K562 (cell line): ENCODE results near the gene UCP3. TPM values are rescaled to one million over a fixed set of nuclear protein-coding genes. Genes with fewer than 3 reads are reported as not detected.

ENCODE experiments used
- KAT7 ChIP-seq: sonication (generic); formaldehyde crosslinking; IDR thresholded peaks from 2 replicates; pipeline ENCODE4 v1.8.0; 2022; ENCODE audit warnings: missing genetic modification reagents, mild to moderate bottlenecking, borderline replicate concordance
- MAFG ChIP-seq: fragments of 450-650 bp; conservative IDR thresholded peaks from 2 replicates; pipeline ENCODE4 v1.6.1; 2016; ENCODE audit warnings: missing genetic modification characterization, missing compliant biosample characterization
- NCOA2 ChIP-seq, 2 experiments: fragments of 450-650 bp; IDR thresholded peaks; 2 replicates each; pipeline ENCODE4 v1.6.1; 2018; ENCODE audit warnings: mild to moderate bottlenecking in 2 of 2, moderate library complexity in 1 of 2; ENCODE audit not compliant: partially characterized antibody in 2 of 2
- TCF3 ChIP-seq: sonication (generic); formaldehyde crosslinking; IDR thresholded peaks from 2 replicates; pipeline ENCODE4 v1.4.0; 2020; ENCODE audit warnings: mild to moderate bottlenecking, missing genetic modification reagents
- TRIM24 ChIP-seq, 2 experiments: fragments of 450-650 bp; IDR thresholded peaks; 2 replicates each; pipeline ENCODE4 v1.6.1; 2016
- ZBTB1 ChIP-seq: sonication (generic); formaldehyde crosslinking; IDR thresholded peaks from 2 replicates; pipeline ENCODE4 v1.8.1; 2023; ENCODE audit warnings: missing genetic modification reagents, low read depth, mild to moderate bottlenecking, borderline replicate concordance
- ZBTB8A ChIP-seq: fragments of 450-650 bp; IDR thresholded peaks from 2 replicates; pipeline ENCODE4 v1.6.1; 2018; ENCODE audit warnings: mild to moderate bottlenecking, moderate library complexity; ENCODE audit not compliant: partially characterized antibody
- ZNF217 ChIP-seq: sonication (generic); formaldehyde crosslinking; IDR thresholded peaks from 2 replicates; pipeline ENCODE4 v1.8.0; 2022; ENCODE audit warnings: mild to moderate bottlenecking, missing genetic modification reagents
- polyA plus RNA-seq, 8 experiments: library from polyadenylated mRNA; depleted of rRNA in 4 of 8; stranded (reverse) in 5 of 8; unstranded in 3 of 8; fragments of >200 nt; fragmentation: Nextera tagmentation in 2 of 8; fragmentation: Illumina TruSeq in 1 of 8; extraction: Ambion mirVana in 2 of 8; extraction: Trizol in 1 of 8; gene quantifications; 2 replicates each; pipeline versions ENCODE4 v1.2.1 to v1.2.3, GENCODE V29; 2011 to 2014; ENCODE audit warnings: inconsistent platforms in 1 of 8, missing spikeins in 1 of 8
- total RNA-seq, 7 experiments: library from RNA; depleted of rRNA in 6 of 7; stranded (reverse); fragments of >200 nt in 6 of 7; fragmentation: Illumina TruSeq in 2 of 7; extraction: Trizol in 2 of 7; gene quantifications; 2 replicates each; pipeline versions ENCODE4 v1.2.1 to v1.2.3, GENCODE V29; 2011 to 2021; ENCODE audit warnings: low replicate concordance in 1 of 7
- TF ChIP-seq, protein P1 (sequence below): fragments of 250-450 bp; sonication (Bioruptor Pico); IDR thresholded peaks from 2 replicates; pipeline ENCODE4 v1.4.0; 2020; ENCODE audit warnings: mild to moderate bottlenecking, moderate library complexity, borderline replicate concordance
- TF ChIP-seq, protein P2 (sequence below): fragments of 450-650 bp; IDR thresholded peaks from 2 replicates; pipeline ENCODE4 v1.6.1; 2016; ENCODE audit warnings: missing biosample characterization, missing genetic modification characterization
- TF ChIP-seq, protein P3 (sequence below), 3 experiments: fragments of 200-800 bp in 1 of 3; fragments of 250-450 bp in 1 of 3; fragments of 450-650 bp in 1 of 3; sonication (Bioruptor Pico) in 1 of 3; sonication (Bioruptor generic) in 1 of 3; formaldehyde crosslinking in 1 of 3; IDR thresholded peaks; 2 replicates each; pipeline versions ENCODE4 v1.6.1 to v1.8.0; 2016 to 2022; ENCODE audit warnings: mild to moderate bottlenecking in 2 of 3, missing genetic modification characterization in 2 of 3, missing compliant biosample characterization in 1 of 3, moderate library complexity in 1 of 3

UCP3 gene
- total and polyA plus RNA-seq, 9 of the 15 experiments (the other 6 are each of a cell fraction or from before 2014, with no cell fraction given) = 0.05 to 0.65 (median 0.25) TPM; not detected in 2

DNA sequence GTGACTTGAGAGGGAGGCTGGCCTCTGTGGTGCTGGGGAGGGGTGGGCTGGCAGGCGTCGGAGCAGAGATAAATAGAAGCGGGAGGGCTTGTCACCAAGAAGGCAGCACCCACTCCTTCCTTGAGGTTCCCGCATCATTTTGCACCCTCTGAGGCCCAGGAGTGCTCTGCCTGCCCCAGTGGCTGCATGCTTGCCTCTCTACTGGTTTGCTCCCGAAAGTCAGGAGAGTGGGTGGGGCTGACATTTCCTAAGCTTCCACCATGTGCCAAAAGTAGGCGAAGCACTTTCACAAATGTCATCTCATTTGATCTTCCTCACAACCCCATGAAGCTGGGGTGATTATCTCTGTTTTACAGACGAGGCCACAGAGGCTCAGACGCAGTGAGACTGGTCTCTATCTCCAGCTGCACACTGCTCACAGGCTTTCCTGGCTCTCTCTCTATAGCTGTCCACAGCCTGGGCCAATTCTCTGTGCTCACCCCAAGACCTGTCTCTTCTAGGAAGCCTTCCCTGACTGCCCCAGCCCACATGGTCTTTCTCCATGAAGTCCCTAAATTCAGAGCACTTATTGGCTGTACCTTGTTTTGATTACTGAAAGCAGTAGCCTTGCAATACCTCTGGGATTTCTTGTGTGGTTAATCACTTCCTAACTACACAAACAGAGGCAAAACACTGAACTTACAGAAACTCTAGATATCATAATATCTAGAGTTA lies 2.6 kb upstream of the UCP3 start (continued):
- TF ChIP-seq, protein P1, sequence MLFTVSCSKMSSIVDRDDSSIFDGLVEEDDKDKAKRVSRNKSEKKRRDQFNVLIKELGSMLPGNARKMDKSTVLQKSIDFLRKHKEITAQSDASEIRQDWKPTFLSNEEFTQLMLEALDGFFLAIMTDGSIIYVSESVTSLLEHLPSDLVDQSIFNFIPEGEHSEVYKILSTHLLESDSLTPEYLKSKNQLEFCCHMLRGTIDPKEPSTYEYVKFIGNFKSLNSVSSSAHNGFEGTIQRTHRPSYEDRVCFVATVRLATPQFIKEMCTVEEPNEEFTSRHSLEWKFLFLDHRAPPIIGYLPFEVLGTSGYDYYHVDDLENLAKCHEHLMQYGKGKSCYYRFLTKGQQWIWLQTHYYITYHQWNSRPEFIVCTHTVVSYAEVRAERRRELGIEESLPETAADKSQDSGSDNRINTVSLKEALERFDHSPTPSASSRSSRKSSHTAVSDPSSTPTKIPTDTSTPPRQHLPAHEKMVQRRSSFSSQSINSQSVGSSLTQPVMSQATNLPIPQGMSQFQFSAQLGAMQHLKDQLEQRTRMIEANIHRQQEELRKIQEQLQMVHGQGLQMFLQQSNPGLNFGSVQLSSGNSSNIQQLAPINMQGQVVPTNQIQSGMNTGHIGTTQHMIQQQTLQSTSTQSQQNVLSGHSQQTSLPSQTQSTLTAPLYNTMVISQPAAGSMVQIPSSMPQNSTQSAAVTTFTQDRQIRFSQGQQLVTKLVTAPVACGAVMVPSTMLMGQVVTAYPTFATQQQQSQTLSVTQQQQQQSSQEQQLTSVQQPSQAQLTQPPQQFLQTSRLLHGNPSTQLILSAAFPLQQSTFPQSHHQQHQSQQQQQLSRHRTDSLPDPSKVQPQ (CRISPR knock-in tag) = no peak
- peak; percentile 15; the same call in 1 of the 2 replicates for TF ChIP-seq MAFG (tag)
- 0 out of 2 replicates have a peak, but pooled peaks have one; percentile 8 for TF ChIP-seq ZBTB1 (CRISPR knock-in tag)
- peak; percentile 100 for TF ChIP-seq TCF3
- TF ChIP-seq KAT7 (CRISPR knock-in tag) = 0 out of 2 replicates have a peak, but pooled peaks have one; percentile 37
- TF ChIP-seq, protein P2, sequence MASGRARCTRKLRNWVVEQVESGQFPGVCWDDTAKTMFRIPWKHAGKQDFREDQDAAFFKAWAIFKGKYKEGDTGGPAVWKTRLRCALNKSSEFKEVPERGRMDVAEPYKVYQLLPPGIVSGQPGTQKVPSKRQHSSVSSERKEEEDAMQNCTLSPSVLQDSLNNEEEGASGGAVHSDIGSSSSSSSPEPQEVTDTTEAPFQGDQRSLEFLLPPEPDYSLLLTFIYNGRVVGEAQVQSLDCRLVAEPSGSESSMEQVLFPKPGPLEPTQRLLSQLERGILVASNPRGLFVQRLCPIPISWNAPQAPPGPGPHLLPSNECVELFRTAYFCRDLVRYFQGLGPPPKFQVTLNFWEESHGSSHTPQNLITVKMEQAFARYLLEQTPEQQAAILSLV (tag) = 0 out of 2 replicates have a peak, but pooled peaks have one; percentile 47
- no peak for TF ChIP-seq ZBTB8A
- TF ChIP-seq, protein P3, sequence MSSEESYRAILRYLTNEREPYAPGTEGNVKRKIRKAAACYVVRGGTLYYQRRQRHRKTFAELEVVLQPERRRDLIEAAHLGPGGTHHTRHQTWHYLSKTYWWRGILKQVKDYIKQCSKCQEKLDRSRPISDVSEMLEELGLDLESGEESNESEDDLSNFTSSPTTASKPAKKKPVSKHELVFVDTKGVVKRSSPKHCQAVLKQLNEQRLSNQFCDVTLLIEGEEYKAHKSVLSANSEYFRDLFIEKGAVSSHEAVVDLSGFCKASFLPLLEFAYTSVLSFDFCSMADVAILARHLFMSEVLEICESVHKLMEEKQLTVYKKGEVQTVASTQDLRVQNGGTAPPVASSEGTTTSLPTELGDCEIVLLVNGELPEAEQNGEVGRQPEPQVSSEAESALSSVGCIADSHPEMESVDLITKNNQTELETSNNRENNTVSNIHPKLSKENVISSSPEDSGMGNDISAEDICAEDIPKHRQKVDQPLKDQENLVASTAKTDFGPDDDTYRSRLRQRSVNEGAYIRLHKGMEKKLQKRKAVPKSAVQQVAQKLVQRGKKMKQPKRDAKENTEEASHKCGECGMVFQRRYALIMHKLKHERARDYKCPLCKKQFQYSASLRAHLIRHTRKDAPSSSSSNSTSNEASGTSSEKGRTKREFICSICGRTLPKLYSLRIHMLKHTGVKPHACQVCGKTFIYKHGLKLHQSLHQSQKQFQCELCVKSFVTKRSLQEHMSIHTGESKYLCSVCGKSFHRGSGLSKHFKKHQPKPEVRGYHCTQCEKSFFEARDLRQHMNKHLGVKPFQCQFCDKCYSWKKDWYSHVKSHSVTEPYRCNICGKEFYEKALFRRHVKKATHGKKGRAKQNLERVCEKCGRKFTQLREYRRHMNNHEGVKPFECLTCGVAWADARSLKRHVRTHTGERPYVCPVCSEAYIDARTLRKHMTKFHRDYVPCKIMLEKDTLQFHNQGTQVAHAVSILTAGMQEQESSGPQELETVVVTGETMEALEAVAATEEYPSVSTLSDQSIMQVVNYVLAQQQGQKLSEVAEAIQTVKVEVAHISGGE (CRISPR knock-in tag; IDR thresholded peaks at IDR 0.05) = peak in 1 of 3 experiments; percentile 83; a peak in 2 of 6 replicates
- TF ChIP-seq NCOA2 (IDR thresholded peaks at IDR 0.05; ENCODE audit: partially characterized antibody in 2 of 2) = no peak
- TF ChIP-seq ZNF217 = no peak
- TF ChIP-seq TRIM24 (IDR thresholded peaks at IDR 0.05) = peak; percentile 91 to 93
